IPS-NIHi7 (cell line): Measurements from ENCODE around the gene PACS2.
A peak's percentile ranks its signal among the peaks of the same experiment; 100 is the strongest.

Experiments used
- DNase-seq: peaks from one replicate; pipeline ENCODE4 v3.0.0; 2012; ENCODE audit warnings: mixed read lengths; ENCODE audit errors: extremely low spot score

The PACS2 gene

DNA sequence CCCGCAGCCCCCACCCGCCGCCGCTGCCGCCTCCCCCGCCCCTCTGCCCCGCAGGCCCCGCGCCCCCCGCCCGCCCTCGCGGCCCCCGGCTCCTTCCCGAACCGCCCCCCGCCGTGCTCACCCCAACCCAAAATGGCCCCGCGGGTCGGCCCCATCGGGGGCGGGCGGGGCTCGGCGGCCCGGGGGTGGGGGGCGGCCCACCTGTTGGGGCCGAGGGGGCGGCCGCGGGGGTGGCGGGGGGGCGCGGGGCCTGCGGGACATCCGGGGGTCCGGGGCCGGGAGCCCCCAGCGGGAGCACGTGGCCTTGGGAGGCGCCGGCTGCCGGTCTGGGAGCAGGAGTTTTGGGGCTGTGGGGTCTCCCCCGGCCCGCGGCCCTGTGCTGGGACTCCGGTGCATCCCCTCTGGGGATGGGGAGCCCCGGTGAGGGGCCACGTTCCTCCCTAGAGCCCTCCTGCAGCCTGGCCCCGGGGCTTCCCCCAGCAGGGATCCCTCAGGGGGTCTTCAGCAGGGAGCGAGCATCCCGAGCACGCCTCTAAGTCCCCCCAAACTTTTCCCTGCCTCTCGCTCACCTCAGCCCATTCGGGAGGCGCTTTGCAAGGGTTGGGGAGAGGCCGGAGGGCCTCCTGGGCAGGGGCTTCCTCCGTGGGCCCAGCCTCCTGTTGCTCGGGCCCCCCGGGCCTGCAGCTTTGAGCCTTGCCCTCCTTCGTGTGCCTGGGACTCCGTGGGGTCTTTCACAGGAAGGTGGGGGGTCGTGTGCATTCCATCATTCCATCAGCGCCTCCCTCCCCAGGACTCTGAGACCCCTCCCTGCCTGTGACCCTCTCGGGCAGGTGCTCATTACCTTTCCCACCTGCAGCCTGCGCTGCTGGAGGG is 105.8 kb downstream of the PACS2 start:
- DNase-seq, result peak; percentile 29

- no peak for DNase-seq
These were observed 106.6 kb downstream of the PACS2 start for GRCh38 chr14:105420974-105421674.

- no peak for DNase-seq
These were observed 107.4 kb downstream of the PACS2 start for GRCh38 chr14:105421723-105422615.

- no peak for DNase-seq
These were observed 108.3 kb downstream of the PACS2 start for GRCh38 chr14:105422695-105423487.

- no peak for DNase-seq
These were observed 109.1 kb downstream of the PACS2 start for GRCh38 chr14:105423488-105424195.

- no peak for DNase-seq
These were observed 110.3 kb downstream of the PACS2 start for GRCh38 chr14:105424861-105425260.

GRCh38 chr14:105425823-105426247 is 111.3 kb downstream of the PACS2 start:
- no peak for DNase-seq

GRCh38 chr14:105426416-105427130 is 112.0 kb downstream of the PACS2 start:
- DNase-seq, result no peak

DNA sequence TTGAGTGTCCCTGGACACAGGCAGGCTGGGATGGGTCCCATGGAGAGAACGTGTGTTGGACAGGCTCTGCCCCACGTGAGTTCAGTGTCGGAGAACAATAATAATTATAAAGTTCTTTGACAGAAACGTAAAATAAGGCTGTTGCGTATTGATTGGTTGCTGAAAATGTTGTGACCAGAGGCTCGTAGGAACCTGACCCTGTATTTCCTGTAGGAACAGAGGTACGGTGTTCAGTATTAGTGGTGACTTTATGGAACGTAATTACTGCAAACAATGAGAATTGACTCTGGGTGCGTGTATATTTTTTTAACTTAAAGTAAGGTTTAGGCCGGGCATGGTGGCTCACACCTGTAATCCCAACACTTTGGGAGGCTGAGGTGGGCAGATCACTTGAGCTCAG is 112.9 kb downstream of the PACS2 start:
- DNase-seq, result no peak

DNA sequence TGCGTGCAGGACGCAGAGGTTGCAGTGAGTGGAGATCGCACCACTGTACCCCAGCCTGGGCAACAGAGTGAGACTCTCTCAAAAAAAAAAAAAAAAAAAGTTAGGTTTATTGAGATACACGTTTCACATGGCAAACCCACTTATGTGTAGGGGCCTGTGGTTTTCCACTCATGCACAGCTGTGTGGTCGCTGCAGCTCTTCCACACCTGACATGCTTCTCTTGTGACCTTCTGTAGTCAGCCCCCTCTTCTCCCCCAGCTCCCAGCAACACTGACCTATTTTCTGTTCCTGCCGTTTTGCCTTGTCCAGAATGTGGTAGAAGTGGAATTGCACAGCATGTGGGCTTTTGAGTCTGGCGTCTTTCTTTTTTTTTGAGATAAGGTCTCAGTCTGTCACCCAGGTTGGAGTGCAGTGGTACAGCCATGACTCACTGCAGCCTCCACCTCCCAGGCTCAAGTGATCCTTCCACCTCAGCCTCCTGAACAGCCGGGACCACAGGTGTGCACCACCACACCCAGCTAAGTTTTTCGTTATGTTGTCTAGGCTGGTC is 113.5 kb downstream of the PACS2 start:
- no peak for DNase-seq

DNA sequence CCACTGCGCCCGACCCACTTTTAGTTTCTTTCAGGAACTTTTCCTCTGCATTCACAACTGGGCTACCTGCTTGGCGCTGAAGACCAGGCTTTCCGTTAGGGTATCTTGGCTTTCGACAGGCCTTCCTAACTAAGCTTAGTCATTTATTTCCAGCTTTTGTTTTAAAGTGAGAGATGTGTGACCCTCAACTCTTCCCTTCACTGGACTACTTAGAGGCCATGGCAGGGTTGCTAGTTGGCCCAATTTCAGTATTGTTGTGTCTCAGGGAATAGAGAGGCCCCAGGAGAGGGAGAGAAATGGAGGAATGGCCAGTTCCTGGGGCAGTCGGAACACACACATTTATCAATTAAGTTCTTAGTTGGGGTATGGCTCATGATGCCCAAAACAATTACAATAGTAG is 115.5 kb downstream of the PACS2 start:
- no peak for DNase-seq

DNA sequence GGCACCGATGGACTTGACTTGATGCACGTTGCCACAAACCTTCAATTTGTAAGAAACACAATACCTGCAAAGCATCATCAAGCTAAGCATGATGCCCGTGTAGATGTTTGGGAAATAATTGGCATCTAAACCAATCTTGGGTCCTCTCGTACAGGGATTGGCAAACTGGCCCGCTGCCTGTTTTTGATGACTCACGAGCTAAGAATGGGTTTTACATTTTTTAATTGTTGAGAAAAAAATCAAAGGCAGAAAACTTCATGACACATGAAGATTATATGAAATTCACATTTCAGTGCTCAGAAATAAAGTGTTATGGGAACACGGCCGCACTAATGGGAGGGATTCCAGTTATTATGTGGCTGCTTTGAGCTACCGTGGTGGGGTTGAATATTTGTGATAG is 116.0 kb downstream of the PACS2 start:
- no peak for DNase-seq

DNA sequence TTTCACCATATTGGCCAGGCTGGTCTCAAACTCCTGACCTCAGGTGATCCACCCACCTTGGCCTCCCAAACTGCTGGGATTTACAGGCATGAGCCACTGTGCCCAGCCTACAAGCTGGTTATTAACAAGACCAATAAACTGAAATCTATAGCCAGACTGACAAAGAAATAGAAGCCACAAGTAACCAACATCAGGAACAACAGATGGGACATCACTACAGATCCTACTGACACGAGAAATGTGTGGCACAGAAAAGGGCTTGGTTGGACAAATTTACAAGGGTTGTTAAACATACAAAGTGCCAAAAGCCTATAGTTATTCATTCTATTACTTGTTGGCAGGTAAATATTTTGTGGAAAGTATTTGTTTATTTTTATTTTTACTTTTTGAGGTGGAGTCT is 116.7 kb downstream of the PACS2 start:
- DNase-seq, result no peak

- DNase-seq, result no peak
These were observed 118.1 kb downstream of the PACS2 start for GRCh38 chr14:105432657-105433056.

- DNase-seq, result no peak
These were observed 118.6 kb downstream of the PACS2 start for GRCh38 chr14:105433161-105433605.

DNA sequence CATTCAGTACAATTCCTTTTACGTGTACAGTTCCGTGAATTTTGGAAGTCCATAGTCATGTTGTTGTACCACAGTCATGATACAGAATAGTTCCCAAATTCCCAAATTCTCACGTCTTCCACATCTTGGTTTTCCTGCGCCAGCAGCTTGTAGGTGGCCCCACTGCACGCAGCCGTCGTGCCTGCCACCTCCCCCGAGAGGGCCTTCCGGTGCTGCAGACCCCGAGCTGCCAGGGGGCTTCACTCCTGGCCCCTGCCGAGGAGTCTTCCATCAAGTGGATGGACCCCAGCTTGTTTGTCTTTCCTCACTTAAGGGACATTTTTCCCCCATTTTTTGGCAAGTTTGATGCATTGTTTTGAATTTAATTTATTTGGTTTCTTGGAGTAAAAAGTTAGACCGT is 121.9 kb downstream of the PACS2 start:
- DNase-seq, result no peak

DNA sequence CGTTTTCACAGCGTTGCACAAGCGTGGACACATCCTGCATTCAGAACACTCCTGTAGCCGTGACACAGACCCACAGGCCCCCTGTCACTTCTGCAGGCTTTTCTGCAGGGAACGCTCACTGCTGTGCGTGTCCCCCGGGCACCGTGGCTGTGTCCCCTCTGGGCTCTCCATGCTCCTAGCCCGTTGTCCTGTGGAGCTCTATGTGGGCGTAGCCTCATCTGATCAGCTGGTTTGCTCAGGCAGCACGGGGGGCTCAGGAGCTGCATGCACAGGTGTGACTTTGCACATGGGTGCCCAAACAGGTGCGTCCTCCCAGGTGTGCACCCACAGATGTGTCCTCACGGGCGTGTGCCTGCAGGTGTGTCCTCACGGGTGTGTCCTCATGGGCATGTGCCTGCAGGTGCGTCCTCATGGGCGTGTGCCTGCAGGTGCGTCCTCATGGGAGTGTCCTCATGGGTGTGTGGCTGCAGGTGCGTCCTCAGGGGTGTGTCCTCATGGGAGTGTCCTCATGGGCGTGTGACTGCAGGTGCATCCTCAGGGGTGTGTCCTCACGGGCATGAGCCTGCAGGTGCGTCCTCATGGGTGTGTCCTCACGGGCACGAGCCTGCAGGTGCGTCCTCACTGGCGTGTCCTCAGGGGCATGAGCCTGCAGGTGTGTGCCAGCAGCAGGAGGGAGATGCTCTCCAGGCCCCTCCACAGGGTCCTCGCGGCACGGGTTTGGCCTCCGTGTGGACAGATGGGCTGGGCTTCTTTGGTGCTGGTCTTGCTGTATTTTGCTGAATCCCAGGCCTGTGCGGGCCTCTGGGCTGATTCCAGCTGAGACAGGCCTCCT is 122.6 kb downstream of the PACS2 start:
- DNase-seq, result no peak

DNA sequence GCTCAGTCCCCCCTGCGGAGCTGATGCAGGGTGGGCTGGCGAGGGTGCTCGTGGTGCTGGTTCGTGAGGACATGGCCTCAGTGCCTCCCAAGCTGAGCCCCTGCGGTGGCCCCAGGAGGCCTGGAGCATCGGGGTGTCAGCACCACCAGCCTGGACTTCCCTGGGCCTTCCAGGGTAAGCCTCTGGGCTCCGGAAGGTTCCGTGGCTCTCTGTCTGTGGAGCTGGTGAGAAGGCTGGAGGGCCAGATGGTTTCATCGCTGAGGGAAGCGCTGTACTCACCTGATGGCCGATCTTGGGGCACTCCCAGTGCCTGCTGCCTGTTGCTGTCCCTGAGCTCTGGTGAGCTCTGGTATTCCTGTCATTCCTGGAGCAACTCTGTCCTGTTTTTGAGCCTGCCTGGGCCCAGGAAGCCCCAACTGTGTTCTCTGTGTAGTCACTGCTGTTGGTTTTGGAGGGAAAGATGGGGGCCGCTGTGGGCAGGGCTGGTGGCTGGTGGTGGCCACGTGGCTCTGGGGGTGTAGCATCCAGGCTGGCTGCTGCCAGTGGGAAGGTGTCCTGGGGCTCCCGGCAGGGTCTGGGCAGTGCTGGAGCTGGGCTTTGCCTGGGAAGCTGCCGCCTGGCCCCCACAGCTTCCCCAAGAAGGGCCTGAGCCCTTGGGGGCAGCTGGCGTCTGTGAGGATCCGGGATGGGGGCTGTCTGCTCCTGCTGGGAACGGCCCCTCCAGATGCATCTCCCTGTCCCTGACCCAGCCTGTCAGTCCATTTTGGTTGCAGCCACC is 123.4 kb downstream of the PACS2 start:
- DNase-seq, result no peak
